OCI-LY1 (cell line): ENCODE results near the gene ADAMTS10.

ENCODE experiments used
- H2AFZ ChIP-seq: fragments of 200-600 bp; sonication (generic), shearing (Covaris generic); 2 replicates; pipeline ENCODE4 v1.6.0; 2014; ENCODE audit warnings: antibody characterized with exemption, mild to moderate bottlenecking, low read length
- H3F3A ChIP-seq: fragments of 200-600 bp; sonication (generic), shearing (Covaris generic); 2 replicates; pipeline ENCODE4 v1.6.0; 2014; ENCODE audit warnings: mild to moderate bottlenecking, antibody characterized with exemption, low read length, moderate library complexity; ENCODE audit not compliant: insufficient read depth
- H3K27ac ChIP-seq: fragments of 200-600 bp; sonication (generic); 2 replicates; pipeline ENCODE4 v1.5.1; 2014; ENCODE audit warnings: low read length, mixed run types, mild to moderate bottlenecking, low read depth; ENCODE audit not compliant: poor library complexity, severe bottlenecking
- H3K27me3 ChIP-seq: fragments of 200-600 bp; sonication (generic); 2 replicates; pipeline ENCODE4 v1.6.0; 2014; ENCODE audit warnings: antibody characterized with exemption, mild to moderate bottlenecking, low read length, moderate library complexity; ENCODE audit not compliant: insufficient read depth
- H3K36me3 ChIP-seq: fragments of 200-600 bp; sonication (generic); 2 replicates; pipeline ENCODE4 v1.6.1; 2014; ENCODE audit warnings: mild to moderate bottlenecking, antibody characterized with exemption, low read length, moderate library complexity, mixed read lengths; ENCODE audit not compliant: insufficient read depth
- H3K4me1 ChIP-seq: fragments of 200-600 bp; sonication (generic); 2 replicates; pipeline ENCODE4 v1.5.1; 2014; ENCODE audit warnings: mild to moderate bottlenecking, low read length, moderate library complexity; ENCODE audit not compliant: insufficient read depth, severe bottlenecking
- H3K4me2 ChIP-seq: fragments of 200-600 bp; sonication (generic), shearing (Covaris generic); 2 replicates; pipeline ENCODE4 v1.6.1; 2014; ENCODE audit warnings: low read length
- H3K4me3 ChIP-seq: fragments of 200-600 bp; sonication (generic); 2 replicates; pipeline ENCODE4 v1.5.1; 2014; ENCODE audit warnings: low read length, low read depth, mild to moderate bottlenecking, mixed read lengths; ENCODE audit not compliant: poor library complexity, severe bottlenecking
- H3K79me2 ChIP-seq: fragments of 200-600 bp; shearing (Covaris generic); 2 replicates; pipeline ENCODE4 v1.6.1; 2016; ENCODE audit warnings: mixed run types, low read length, mixed read lengths; ENCODE audit not compliant: insufficient read depth
- H3K9ac ChIP-seq: fragments of 200-600 bp; sonication (generic), shearing (Covaris generic); 2 replicates; pipeline ENCODE4 v1.6.1; 2014; ENCODE audit warnings: mild to moderate bottlenecking, low read length, mixed read lengths
- H3K9me2 ChIP-seq: fragments of 200-600 bp; sonication (generic), shearing (Covaris generic); 2 replicates; pipeline ENCODE4 v1.6.1; 2014; ENCODE audit warnings: low read depth, mild to moderate bottlenecking, low read length, mixed read lengths
- H3K9me3 ChIP-seq: fragments of 200-600 bp; shearing (Covaris generic); 2 replicates; pipeline ENCODE4 v1.6.1; 2014; ENCODE audit warnings: low read length, mixed read lengths
- H4K20me1 ChIP-seq: fragments of 200-600 bp; sonication (generic), shearing (Covaris generic); 2 replicates; pipeline ENCODE4 v1.6.0; 2016; ENCODE audit warnings: mild to moderate bottlenecking, low read length; ENCODE audit not compliant: insufficient read depth
- CTCF ChIP-seq: fragments of 200-600 bp; sonication (generic), shearing (Covaris generic); IDR thresholded peaks from 2 replicates; pipeline ENCODE4 v1.5.1; 2017; ENCODE audit warnings: mild to moderate bottlenecking, antibody characterized with exemption, low read length, moderate library complexity, mixed read lengths
- EZH2 ChIP-seq: fragments of 200-600 bp; sonication (generic), shearing (Covaris generic); IDR thresholded peaks from 2 replicates; pipeline ENCODE4 v1.8.0; 2017; ENCODE audit warnings: borderline replicate concordance, mixed run types, mild to moderate bottlenecking, antibody characterized with exemption, low read length, moderate library complexity, mixed read lengths

The ADAMTS10 gene

GRCh38 chr19:8544168-8544567 is 66.3 kb downstream of the ADAMTS10 start:
- Histone ChIP-seq H3K9me3 (no peaks in the 10 kb centered on the region), H4K20me1 (no peaks in the 10 kb centered on the region), H3F3A (no peaks in the 10 kb centered on the region), H3K9me2 (no peaks in the 10 kb centered on the region), H3K4me3 (no peak overlapping the region), H3K36me3 (no peaks in the 10 kb centered on the region), H3K9ac (no peak overlapping the region), H3K4me1 (no peaks in the 10 kb centered on the region), H3K27me3 (no peaks in the 10 kb centered on the region; the same call in 1 of the 2 replicates), H3K27ac (no peak overlapping the region), H3K79me2 (no peaks in the 10 kb centered on the region), H3K4me2 (no peak overlapping the region), H2AFZ (no peak overlapping the region)
- TF ChIP-seq CTCF = no peak
- TF ChIP-seq EZH2 = no peak

- no peak for TF ChIP-seq EZH2
- TF ChIP-seq CTCF = no peak
- Histone ChIP-seq H3K9me3 (no peaks in the 10 kb centered on the region), H3K9me2 (no peaks in the 10 kb centered on the region), H4K20me1 (no peaks in the 10 kb centered on the region), H3K4me1 (no peaks in the 10 kb centered on the region), H3K27me3 (no peaks in the 10 kb centered on the region), H3K27ac (no peak overlapping the region), H3K4me3 (no peak overlapping the region), H3K36me3 (no peaks in the 10 kb centered on the region), H3K9ac (no peak overlapping the region), H3F3A (no peaks in the 10 kb centered on the region), H2AFZ (no peak overlapping the region), H3K4me2 (no peak overlapping the region), H3K79me2 (no peaks in the 10 kb centered on the region)
Measured at GRCh38 chr19:8539621-8540149, 70.8 kb downstream of the ADAMTS10 start.

GRCh38 chr19:8537099-8537498 is 73.4 kb downstream of the ADAMTS10 start:
- H3K4me2 ChIP-seq = no peak overlapping the region
- no peaks in the 10 kb centered on the region for H3K4me1 ChIP-seq
- no peak overlapping the region for H3K4me3 ChIP-seq
- no peaks in the 10 kb centered on the region for H3K9me3 ChIP-seq
- no peak for TF ChIP-seq CTCF
- TF ChIP-seq EZH2 = no peak
- H3K27ac ChIP-seq = no peak overlapping the region
- H3F3A ChIP-seq = no peaks in the 10 kb centered on the region
- no peaks in the 10 kb centered on the region; the same call in 1 of the 2 replicates for H3K27me3 ChIP-seq
- H3K36me3 ChIP-seq = no peaks in the 10 kb centered on the region
- H2AFZ ChIP-seq = no peak overlapping the region
- H3K9ac ChIP-seq = no peak overlapping the region
- no peaks in the 10 kb centered on the region for H3K9me2 ChIP-seq
- H3K79me2 ChIP-seq = no peaks in the 10 kb centered on the region
- H4K20me1 ChIP-seq = no peaks in the 10 kb centered on the region
